HG02759 (cell line): Measurements from ENCODE around the gene IL32.

Experiments used
- ATAC-seq: cut with Tn5 transposase; IDR thresholded peaks from one replicate; pipeline ENCODE4 v1.9.1; 2021; ENCODE audit warnings: mild to moderate bottlenecking, moderate library complexity; ENCODE audit not compliant: unreplicated experiment

Gene IL32

GRCh38 chr16:3027983-3028715 is 37.3 kb upstream of the IL32 start:
- ATAC-seq, result peak; percentile 38

- no peak for ATAC-seq
These were observed 36.6 kb upstream of the IL32 start for GRCh38 chr16:3028716-3029319.

GRCh38 chr16:3029491-3030221 is 35.8 kb upstream of the IL32 start:
- ATAC-seq, result no peak

- no peak for ATAC-seq
These were observed 34.9 kb upstream of the IL32 start for GRCh38 chr16:3030222-3031212.

GRCh38 chr16:3032624-3033023 is 32.8 kb upstream of the IL32 start:
- ATAC-seq, result no peak

GRCh38 chr16:3035289-3035971 is 30.0 kb upstream of the IL32 start:
- ATAC-seq, result no peak

- ATAC-seq, result no peak
These were observed 29.3 kb upstream of the IL32 start for GRCh38 chr16:3035972-3036725.

- ATAC-seq, result no peak
These were observed 28.6 kb upstream of the IL32 start, which contains the start of gene BICDL2 for GRCh38 chr16:3036726-3037315. Gene BICDL2 (minus strand): TSS chr16:3036944. CDS start chr16:3035496, 1,448 bp downstream.

- no peak for ATAC-seq
These were observed 27.2 kb upstream of the IL32 start for GRCh38 chr16:3038256-3038655.

- no peak for ATAC-seq
These were observed 26.5 kb upstream of the IL32 start for GRCh38 chr16:3038896-3039295.

- ATAC-seq, result no peak
These were observed 23.1 kb upstream of the IL32 start for GRCh38 chr16:3042376-3042775.

- no peak for ATAC-seq
These were observed 20.7 kb upstream of the IL32 start for GRCh38 chr16:3044708-3045107.

GRCh38 chr16:3045758-3046640 is 19.4 kb upstream of the IL32 start, which contains the start of gene MMP25:
Gene MMP25 (plus strand): TSS chr16:3046561. CDS start chr16:3046918, 357 bp downstream.
- ATAC-seq, result no peak

GRCh38 chr16:3046641-3047386 is 18.6 kb upstream of the IL32 start:
- ATAC-seq, result no peak

- no peak for ATAC-seq
These were observed 18.1 kb upstream of the IL32 start for GRCh38 chr16:3047387-3047720.

- ATAC-seq, result no peak
These were observed 15.4 kb upstream of the IL32 start for GRCh38 chr16:3049921-3050481.

- no peak for ATAC-seq
These were observed 15.0 kb upstream of the IL32 start for GRCh38 chr16:3050487-3050886.
